HG02588 (cell line): ENCODE measurements around the gene PPTC7.
"Not testable (repeated sequence)": the region's sequence is repeated elsewhere in the genome, so short reads cannot be mapped to it uniquely, and the experiment has no call there.

ENCODE experiments used
- ATAC-seq: cut with Tn5 transposase; IDR thresholded peaks from one replicate; pipeline ENCODE4 v1.9.1; 2021; ENCODE audit warnings: mild to moderate bottlenecking, moderate library complexity; ENCODE audit not compliant: unreplicated experiment

Gene PPTC7, protein sequence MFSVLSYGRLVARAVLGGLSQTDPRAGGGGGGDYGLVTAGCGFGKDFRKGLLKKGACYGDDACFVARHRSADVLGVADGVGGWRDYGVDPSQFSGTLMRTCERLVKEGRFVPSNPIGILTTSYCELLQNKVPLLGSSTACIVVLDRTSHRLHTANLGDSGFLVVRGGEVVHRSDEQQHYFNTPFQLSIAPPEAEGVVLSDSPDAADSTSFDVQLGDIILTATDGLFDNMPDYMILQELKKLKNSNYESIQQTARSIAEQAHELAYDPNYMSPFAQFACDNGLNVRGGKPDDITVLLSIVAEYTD

DNA sequence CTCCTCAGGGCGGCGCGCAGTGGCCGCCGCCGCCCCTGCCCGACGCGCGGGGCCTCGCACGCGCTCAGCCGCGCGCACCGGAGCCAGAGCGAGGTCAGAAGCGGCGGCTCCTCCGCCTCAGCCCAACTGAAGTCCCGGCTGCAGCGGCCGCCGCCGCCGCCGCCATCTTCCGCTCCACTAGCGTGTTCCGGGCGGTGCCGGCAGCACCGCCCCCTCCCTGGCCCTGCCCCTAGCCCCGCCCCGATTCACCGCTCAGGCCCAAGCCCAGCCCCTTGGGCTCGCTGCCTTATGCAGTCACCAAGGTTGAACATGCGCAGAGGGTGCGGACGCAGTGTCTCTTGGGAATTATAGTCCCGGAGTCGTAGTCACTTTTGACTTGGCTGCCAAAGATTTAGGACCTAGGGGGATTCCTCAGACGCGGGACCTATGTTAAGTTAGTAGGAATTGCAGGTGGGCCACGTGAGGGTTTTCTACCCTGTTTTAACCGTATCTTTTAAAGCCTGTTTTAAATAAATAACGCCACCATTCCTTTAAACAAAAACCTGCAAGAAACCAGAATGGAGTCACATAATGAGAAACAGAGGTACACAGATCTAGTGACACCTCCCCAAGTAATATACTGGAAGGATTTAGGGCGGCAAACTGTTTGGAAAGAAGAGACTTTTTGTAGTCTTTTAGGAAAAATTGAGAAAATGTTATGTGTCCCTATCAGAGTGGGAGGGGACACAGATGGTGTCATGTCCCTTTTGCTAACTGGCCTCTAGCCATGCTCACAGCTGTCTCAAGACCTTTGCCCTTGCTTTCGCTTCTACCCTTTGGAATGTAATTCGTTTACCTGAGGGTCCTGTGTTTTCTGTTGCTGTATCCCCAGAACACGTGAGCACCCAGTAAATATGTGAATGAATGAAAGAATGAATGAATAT is at the start of gene PPTC7:
Gene PPTC7 (minus strand): TSS at position 182 of the 923 bp plus-strand sequence. CDS start 287 bp downstream, outside the sequence.
- peak; percentile 81 for ATAC-seq

DNA sequence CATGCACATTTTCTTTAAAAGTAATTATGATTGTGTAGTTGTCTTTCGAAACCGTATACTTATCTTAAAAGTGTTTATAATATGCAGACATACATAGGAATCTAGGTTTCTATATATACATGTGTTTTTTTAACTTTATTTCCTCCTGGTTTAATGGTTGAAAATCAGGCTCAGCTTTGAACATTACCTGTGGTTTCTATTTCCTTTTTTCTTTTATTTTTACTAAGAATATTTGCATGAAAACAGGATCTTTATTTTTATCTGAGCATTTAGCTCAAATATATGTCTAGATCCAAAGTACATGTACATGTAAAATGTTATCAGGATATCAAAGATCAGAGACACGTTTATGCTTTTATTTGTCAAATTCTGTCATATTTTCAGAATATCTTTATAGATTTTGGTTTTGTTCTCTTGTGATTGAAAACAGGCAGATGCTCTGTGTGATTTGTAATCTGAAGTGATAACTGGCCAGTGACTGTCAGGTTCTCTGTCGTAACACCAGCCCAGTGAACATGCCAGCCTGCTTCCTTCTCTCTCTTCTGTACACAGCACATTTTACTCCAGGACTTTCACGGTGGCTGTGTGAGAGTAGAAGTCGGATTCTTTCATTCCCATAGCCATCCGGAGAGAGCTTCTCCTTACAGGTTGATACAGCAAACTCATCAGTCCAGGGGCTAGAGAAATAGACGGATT is 44.5 kb upstream of the PPTC7 start:
- no peak for ATAC-seq

DNA sequence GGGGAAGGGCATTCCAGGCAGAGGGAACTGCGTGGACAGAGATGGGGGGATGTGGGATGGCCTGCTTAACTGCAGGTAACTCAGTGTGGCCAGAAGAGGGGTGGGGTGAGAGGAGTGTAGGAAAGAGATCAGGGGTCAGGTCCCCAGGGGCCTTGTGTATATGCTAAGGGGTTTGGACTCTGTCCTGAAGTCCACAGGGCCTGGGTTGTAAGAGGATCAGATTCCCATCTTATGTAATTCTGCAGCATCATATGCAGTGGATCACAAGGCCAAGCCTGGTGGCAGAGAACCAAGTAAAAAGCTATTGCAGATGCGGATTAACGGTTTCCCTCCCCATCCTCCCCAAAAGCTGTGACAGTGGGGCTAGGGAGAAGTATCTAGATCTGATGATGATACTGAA is 39.5 kb upstream of the PPTC7 start:
- no peak for ATAC-seq

DNA sequence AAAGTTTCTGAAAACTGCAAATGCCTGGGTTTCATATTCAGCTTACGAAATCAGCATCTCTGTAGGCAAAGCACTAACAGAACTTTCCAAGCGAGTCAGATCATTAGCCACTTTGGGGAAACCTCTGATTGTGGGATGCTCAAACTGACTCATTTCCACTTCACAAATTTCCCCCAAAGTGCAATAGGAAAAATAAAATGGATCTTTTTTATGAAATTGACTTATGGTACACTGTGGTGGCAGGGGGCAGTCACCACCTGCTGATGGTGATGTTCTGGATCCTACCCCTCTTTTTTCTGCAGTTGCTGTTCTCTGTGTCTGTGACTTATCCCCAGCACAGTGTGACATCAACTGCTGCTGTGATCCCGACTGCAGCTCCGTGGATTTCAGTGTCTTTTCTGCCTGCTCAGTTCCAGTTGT is 36.4 kb upstream of the PPTC7 start:
- peak; percentile 56 for ATAC-seq

DNA sequence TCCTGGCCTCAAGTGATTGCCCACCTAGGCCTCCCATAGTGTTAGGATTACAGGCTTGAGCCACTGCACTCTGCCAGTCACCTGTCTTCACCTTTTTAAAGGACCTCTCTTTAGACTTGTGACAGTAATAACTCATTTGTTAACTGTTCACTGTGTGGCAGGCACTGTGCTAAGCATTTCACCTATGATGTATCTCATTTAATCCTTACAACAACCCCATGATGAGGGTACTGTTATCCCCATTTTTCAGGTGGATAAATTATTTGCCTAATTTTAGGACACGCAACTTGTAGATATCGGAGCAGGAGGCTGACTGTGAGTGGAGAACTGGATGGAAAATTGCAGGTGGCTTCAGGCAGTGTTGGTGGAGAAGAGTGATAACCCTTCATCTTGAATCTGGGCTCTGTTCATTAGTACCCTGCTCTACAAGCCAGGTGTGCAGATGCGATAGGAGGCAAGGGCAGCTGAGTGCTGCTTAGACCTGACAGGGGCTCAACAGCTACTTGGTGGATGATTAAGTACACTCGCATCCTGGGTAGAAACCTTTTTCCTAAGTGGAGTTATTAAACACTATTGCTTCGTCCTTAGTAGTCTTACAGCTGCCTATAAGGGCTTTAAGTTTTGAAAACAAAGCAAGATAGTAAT is 33.5 kb upstream of the PPTC7 start:
- no peak for ATAC-seq

DNA sequence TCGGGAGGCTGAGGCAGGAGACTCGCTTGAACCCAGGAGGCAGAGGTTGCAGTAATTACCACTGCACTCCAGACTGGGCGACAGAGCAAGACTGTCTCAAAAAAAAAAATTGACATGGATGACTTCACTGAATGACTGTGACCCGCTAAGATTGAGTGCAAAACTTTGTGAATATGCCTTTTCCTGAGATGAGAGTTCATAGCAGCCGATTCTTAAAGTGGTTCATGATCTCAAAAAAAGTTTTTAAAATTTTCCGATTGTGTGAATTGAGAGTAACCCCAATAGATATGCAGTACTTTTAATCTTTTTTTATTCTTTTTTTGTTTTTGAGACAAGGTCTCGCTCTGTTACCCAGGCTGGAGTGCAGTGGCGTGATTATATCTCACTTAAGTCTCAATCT is 32.1 kb upstream of the PPTC7 start:
- no peak for ATAC-seq

DNA sequence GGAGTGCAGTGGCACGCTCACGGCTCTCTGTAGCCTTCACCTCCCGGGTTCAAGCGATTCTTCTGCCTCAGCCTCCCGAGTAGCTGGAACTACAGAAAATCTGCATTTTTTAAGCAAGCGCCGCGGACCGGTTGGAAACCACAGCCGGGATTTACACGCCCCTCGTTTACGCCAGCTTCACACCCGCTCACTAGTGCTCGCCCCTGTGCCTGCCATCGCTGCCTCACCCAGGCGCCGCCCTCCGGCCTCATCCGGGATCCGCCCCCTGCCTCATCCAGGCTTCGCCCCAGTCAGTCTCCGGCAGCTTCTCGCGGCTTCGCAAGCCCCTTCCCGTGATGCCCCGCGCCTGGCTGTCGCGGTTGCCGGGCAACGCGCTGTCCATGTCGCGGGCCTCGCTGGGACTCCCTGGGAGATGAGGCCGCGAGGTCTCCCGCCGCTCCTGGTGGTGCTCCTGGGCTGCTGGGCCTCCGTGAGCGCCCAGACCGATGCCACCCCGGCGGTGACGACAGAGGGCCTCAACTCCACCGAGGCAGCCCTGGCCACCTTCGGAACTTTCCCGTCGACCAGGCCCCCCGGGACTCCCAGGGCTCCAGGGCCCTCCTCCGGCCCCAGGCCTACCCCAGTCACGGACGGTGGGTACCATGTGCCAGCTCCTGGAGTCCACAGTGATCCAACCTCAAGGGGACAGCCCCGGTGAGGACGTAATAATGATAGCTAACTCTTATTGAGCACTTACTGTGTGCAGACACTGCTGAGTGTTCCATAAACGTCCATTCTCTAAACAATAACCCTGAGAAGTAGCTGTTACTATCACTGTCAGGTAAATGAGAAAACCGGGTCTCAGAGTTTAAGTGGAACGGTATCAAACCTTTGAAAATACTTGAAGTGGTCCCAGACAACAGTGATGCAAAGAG is 30.9 kb upstream of the PPTC7 start, which contains the start of gene TCTN1:
Gene TCTN1 (plus strand): TSS at position 359 of the 914 bp plus-strand sequence. CDS start 54 bp downstream, at position 413.
- ATAC-seq: peak; percentile 92

DNA sequence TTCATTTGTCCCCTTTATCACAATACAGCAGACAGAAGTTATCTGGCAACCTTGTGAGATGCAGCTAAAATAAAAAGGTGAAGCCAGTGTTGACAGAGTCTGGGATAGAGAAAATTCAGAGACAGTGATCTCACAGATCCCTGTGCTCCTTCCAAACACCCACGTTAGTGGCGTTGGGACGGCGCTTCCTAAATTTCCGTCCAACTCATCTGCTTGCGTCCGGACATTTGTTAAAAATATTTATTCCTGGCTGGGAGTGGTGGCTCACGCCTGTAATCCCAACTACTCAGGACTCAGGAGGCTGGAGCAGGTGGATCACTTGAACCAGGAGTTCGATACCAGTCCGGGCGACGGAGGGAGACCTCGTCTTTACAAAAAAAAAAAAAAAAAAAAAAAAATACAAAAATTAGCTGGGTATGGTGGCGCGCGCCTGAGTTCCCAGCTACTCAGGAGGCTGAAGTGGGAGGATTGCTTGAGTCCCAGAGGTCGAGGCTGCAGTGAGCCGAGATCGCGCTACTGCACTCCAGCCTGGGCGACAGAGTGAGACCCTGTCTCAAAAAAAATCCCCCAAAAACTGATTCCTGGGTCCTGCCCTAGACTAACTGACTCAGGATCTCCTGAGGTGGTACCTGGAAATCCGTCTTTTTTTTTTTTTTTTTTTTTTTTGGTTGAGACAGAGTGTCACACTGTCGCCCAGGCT is 30.1 kb upstream of the PPTC7 start:
- ATAC-seq: no peak

DNA sequence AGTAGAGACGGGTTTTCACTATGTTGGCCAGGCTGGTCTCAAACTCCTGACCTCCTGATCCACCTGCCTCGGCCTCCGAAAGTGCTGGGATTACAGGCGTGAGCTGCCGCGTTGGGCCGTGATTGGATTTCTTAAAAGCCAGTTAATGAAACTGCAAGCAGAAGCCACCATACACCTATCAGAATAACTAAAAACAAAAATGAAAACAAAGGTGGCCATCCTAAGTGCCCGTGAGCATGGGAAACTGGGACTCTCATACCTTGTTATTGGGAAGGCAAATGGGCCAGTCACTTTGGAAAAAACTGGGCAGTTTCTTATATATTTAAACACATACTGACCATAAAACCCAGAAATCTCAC is 23.1 kb upstream of the PPTC7 start:
- no peak for ATAC-seq

DNA sequence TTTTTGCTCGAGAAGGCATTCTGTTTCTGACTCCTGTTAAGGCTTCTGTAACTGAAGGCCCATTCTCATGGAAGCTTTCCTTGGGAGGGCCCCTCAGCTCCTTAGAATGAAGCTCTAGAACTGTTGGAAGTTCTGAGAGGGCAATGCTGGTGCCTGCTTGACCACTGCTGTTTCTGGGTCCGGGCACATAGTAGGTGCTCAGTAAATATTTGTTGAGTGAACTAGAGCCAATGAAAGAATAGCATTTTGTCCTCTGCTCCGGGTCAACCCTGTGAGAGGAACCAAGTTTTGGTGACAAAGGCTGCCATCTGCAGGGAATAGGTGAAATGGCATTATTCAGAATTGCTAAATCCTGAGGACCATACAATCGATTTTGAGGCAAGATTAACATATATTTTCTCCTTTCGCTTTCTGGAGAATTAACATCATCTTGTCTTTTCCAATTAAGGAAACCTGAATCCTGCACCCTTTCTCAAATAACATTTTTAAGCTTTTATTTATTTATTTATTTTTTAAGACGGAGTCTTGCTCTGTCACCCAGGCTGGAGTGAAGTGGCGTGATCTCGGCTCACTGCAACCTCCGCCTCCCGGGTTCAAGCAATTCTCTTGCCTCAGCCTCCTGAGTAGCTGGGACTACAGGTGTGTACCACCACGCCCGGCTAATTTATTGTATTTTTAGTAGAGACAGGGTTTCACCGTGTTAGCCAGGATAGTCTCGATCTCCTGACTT is 19.1 kb upstream of the PPTC7 start:
- not testable (repeated sequence) for ATAC-seq

DNA sequence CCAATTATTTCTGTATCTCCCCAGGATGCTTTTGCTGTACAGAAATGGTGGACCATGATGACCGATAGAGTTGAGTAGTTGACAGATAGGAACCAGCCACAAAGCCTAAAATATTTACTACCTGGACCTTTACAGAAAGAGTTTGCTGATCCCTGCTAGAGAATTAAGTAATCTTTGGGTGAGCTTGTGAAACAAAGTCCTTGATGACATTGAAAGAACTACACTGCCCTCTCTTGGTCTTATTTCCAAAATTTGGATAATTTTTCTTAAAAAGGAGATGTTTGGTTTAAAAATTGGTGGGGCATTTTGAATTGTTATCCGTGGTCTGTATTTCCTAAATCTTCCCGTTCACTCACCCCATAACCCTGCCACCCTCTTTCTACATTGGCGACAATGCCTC is 17.1 kb upstream of the PPTC7 start:
- no peak for ATAC-seq

DNA sequence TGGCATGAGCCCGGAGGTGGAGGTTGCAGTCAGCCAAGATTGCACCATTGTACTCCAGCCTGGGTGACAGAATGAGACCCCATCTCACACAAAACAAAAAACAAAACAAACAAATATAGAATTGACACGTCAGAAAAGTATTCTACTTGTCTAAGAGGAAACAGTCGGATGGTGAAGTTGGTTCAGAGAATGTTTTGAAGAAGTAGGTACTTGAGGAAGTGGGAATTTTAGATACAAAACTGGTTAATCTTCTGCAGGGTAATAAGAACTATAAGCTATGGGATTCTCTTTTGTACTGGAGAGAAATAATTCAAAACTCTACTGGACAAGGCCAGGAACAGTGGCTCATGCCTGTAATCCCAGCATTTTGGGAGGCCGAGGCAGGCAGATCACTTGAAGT is 16.2 kb upstream of the PPTC7 start:
- ATAC-seq: no peak

DNA sequence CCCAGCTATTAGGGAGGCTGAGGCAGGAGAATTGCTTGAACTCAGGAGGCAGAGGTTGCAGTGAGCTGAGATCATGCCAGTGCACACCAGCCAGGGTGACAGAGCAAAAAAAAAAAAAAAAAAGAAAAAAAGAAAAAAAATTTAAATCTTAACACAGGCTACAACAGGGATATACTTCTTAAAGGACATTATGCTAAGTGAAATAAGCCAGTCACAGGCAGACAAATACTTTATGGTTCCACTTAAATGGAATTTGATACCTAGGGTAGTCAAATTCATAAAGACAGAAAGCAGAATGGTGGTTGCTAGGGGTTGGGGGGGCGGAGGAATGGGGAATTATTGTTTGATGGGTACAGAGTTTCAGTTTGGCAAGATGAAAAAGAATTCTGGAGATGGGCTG is 14.8 kb upstream of the PPTC7 start:
- ATAC-seq: no peak

DNA sequence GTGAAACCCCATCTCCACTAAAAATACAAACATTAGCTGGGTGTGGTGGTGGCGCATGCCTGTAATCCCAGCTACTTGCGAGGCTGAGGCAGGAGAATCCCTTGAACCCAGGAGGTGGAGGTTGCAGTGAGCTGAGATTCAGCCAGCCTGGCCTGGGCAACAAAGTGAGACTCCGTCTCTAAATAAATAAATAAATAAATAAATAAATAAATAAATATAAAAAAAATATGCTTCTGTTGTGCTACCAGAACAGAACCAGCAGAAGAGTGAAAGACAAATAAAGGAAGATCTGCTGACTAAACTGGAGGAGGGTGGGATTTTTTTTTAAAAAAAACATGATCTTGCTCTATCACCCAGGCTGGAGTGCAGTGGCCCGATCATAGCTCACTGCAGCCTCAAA is 9.8 kb upstream of the PPTC7 start:
- ATAC-seq: not testable (repeated sequence)

DNA sequence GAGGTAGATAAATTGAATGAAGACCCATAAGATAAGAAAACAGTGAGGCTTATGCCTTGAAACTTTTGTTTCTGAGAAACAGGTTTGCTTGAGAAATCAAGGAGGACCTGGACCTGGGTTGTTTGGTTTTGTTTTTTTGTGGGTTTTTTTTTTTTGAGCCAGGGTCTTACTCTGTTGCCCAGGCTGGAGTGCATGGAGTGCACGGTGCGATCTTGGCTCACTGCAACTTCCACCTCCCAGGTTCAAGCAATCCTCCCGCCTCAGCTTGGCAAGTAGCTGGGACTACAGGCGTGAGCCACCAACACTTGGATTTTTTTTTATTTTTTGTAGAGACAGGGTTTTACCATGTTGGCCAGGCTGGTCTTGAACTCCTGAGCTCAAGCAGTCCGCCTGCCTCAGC is 9.0 kb upstream of the PPTC7 start:
- no peak for ATAC-seq

DNA sequence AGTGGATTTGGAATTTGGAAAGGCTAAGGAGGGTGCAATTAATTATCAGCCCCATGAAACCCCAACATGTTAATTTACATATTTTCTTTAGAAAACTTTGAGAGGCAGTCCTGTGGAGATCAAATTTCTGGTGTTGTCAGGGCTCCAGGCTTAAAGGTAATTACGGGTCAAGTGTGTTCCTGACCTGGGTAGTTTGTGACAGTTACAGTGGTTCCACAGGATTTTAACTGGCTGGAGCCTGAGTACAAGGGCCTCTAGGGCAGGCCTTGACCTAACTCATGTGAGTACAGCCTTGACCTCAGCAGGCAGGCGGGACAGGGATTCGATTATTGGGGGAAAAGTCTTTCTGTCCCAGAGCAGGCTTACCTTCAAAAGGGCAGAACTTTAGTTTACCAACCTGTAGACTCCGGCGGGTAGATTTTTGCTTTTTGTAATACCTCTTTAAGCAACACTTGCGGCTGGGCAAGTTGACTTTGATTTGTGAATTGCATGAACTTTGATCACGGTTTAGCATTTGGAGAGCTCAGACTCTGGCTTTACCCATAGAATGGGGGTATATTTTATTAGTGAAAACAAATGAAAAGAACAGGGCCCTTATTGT is 8.4 kb upstream of the PPTC7 start:
- no peak for ATAC-seq

DNA sequence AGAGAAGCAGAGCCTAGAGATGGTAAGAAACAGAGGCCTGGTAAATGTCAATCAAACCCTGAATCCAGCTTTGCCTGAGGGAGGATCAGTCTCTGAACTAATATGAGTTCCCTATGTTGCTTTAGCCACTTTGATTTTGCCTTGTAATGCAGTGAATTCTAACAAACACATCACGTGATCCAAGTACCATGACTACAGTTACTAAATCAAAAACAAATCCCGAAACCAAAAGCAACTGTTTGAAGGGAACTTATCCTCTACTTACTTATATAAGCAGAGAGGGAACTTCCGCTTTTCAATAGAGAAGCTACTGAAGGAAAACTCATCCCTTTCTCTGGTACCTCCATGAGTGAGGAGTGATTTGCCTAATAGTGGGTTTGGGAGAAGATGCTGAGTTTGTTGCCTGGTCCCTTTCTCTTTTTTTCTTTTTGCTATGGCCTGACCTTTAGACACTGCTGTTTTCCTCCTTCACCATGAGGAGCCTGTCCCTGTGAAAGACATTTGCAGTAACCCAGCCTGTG is 7.7 kb upstream of the PPTC7 start:
- ATAC-seq: peak; percentile 85

DNA sequence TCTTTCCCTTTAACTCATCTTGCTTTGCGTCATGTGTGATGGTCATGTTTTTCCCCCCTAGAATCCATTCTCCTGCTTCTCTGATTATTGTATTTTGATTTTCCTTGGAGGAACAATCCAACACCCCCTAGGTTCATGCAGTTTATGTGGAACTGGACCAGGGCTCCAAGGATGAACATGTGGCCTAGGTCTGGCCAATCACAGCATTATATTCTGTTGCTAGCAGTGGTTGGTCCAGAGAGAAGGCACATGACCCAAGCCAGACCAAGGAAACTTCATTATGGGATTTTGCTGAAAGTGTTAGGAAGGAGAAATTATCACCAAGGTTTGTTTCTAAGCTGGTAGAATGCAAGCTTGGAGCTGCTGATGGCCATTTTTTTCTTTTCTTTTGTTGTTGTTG is 6.9 kb upstream of the PPTC7 start:
- ATAC-seq: no peak
